HEK293T (cell line): Measurements from ENCODE around the gene CTCFL.

ENCODE experiments used
- BHLHE40 ChIP-seq: fragments of 450-650 bp; IDR thresholded peaks from 2 replicates; pipeline ENCODE4 v1.6.1; 2016; ENCODE audit warnings: mild to moderate bottlenecking, moderate library complexity, borderline replicate concordance
- ELF4 ChIP-seq: fragments of 450-650 bp; IDR thresholded peaks from 2 replicates; pipeline ENCODE4 v1.6.1; 2017; ENCODE audit warnings: antibody characterized with exemption
- HDGF ChIP-seq: fragments of 450-650 bp; IDR thresholded peaks from 2 replicates; pipeline ENCODE4 v1.6.1; 2017; ENCODE audit warnings: antibody characterized with exemption, borderline replicate concordance
- LEF1 ChIP-seq: fragments of 450-650 bp; IDR thresholded peaks from 2 replicates; pipeline ENCODE4 v1.6.1; 2017; ENCODE audit warnings: mild to moderate bottlenecking, borderline replicate concordance
- SUZ12 ChIP-seq: fragments of 450-650 bp; IDR thresholded peaks from 2 replicates; pipeline ENCODE4 v1.6.1; 2016; ENCODE audit warnings: mild to moderate bottlenecking
- ZNF384 ChIP-seq: fragments of 450-650 bp; IDR thresholded peaks from 2 replicates; pipeline ENCODE4 v1.6.1; 2016

- TF ChIP-seq ELF4 = no peak
- TF ChIP-seq BHLHE40 = no peak
- TF ChIP-seq SUZ12 = no peak
- TF ChIP-seq ZNF384 = no peak
- no peak for TF ChIP-seq LEF1
- TF ChIP-seq HDGF = no peak
These were observed 7.0 kb downstream of the CTCFL start for GRCh38 chr20:57517904-57518303.
